PC-9 (cell line): ENCODE data around the gene SPDYE4. TPM values are rescaled to one million over a fixed set of nuclear protein-coding genes. Genes with fewer than 3 reads are reported as not detected.

Experiments used
- BruUV-seq: library from RNA; stranded (reverse); fragments of 400-500 nt; replicated peaks from 2 replicates; lab custom pipeline; 2021; lab: Mats Ljungman, UMichigan
- CTCF ChIA-PET: fragments of 300-600 bp; sonication (Branson Sonifier 250); formaldehyde crosslinking; loops from one replicate; lab custom pipeline; 2022; ENCODE audit warnings: antibody characterized with exemption; lab: Charles Lee
- POLR2A ChIA-PET: fragments of 300-600 bp; sonication (Branson Sonifier 250); formaldehyde crosslinking; loops from one replicate; lab custom pipeline; 2022; ENCODE audit warnings: antibody characterized with exemption; ENCODE audit not compliant: unreplicated experiment; lab: Charles Lee
- DNase-seq, 2 experiments: peaks; one replicate each; pipeline versions ENCODE4 v3.0.0 to v3.0.0-alpha.2; 2015 to 2022; ENCODE audit warnings: mixed read lengths in 1 of 2
- H2AFZ ChIP-seq: fragments of 200-600 bp; sonication (generic); 2 replicates; pipeline ENCODE4 v1.8.1; 2017; ENCODE audit warnings: antibody characterized with exemption
- H3F3A ChIP-seq: fragments of 200-600 bp; sonication (generic); 2 replicates; pipeline ENCODE4 v1.8.1; 2017; ENCODE audit warnings: antibody characterized with exemption, mild to moderate bottlenecking, low read depth; ENCODE audit not compliant: insufficient read depth
- H3K27ac ChIP-seq: fragments of 200-600 bp; sonication (generic); 2 replicates; pipeline ENCODE4 v1.6.1; 2016; ENCODE audit warnings: mixed run types
- H3K27me3 ChIP-seq: fragments of 200-600 bp; sonication (generic); 2 replicates; pipeline ENCODE4 v1.6.1; 2016; ENCODE audit warnings: low read depth, mixed run types; ENCODE audit not compliant: insufficient read depth
- H3K36me3 ChIP-seq: fragments of 200-600 bp; sonication (generic); 2 replicates; pipeline ENCODE4 v1.6.1; 2016; ENCODE audit warnings: low read depth, mixed run types
- H3K4me1 ChIP-seq: fragments of 200-600 bp; sonication (generic); replicated peaks from 2 replicates; pipeline ENCODE4 v1.6.1; 2016; ENCODE audit warnings: mixed run types; ENCODE audit not compliant: insufficient read depth
- H3K4me2 ChIP-seq: fragments of 200-600 bp; sonication (generic); 2 replicates; pipeline ENCODE4 v1.6.1; 2017; ENCODE audit warnings: mixed run types
- H3K4me3 ChIP-seq: fragments of 200-600 bp; sonication (generic); 2 replicates; pipeline ENCODE4 v1.6.1; 2016; ENCODE audit warnings: mixed run types
- H3K79me2 ChIP-seq: fragments of 200-600 bp; sonication (generic); 2 replicates; pipeline ENCODE4 v1.6.1; 2017; ENCODE audit warnings: low read depth, mixed run types
- H3K9me2 ChIP-seq: fragments of 200-600 bp; sonication (generic); 2 replicates; pipeline ENCODE4 v1.8.1; 2017; ENCODE audit warnings: mild to moderate bottlenecking; ENCODE audit not compliant: insufficient read depth
- H3K9me3 ChIP-seq: fragments of 200-600 bp; sonication (generic); 2 replicates; pipeline ENCODE4 v1.8.1; 2016; ENCODE audit warnings: low read depth; ENCODE audit not compliant: insufficient read depth
- H4K20me1 ChIP-seq: fragments of 200-600 bp; sonication (generic); 2 replicates; pipeline ENCODE4 v1.8.1; 2017; ENCODE audit not compliant: insufficient read depth
- CTCF ChIP-seq: fragments of 200-600 bp; sonication (generic); conservative IDR thresholded peaks from 2 replicates; pipeline ENCODE4 v1.6.1; 2017; ENCODE audit warnings: mixed run types, antibody characterized with exemption, mild to moderate bottlenecking, moderate library complexity
- EZH2 ChIP-seq: fragments of 200-600 bp; sonication (generic); IDR thresholded peaks from 2 replicates; pipeline ENCODE4 v1.8.0; 2017; ENCODE audit warnings: antibody characterized with exemption, low read depth
- intact Hi-C: fragments of 100-400 bp; cut with micrococcal nuclease; formaldehyde crosslinking; loops from one replicate; pipeline ENCODE4 v1.10.0; 2022; ENCODE audit not compliant: unreplicated experiment
- total RNA-seq: library from RNA; stranded (reverse); gene quantifications from 2 replicates; pipeline ENCODE4 v1.2.3, GENCODE V29; 2021

SPDYE4 gene
- total RNA-seq, 1 experiment from 2014 or later: not detected

GRCh38 chr17:8719291-8720246 is 38.8 kb downstream of the SPDYE4 start:
- TF ChIP-seq EZH2: no peak
- no peak for TF ChIP-seq CTCF
- no peak for DNase-seq
- Histone ChIP-seq H3K4me1 (no peaks in the 10 kb centered on the region), H3K27me3 (peaks cover 36% of the 10 kb centered on the region), H3K27ac (no peak overlapping the region), H3K79me2 (no peaks in the 10 kb centered on the region), H3K4me3 (no peak overlapping the region), H3K4me2 (no peak overlapping the region), H3K36me3 (no peaks in the 10 kb centered on the region), H2AFZ (no peak overlapping the region), H3K9me2 (no peaks in the 10 kb centered on the region), H4K20me1 (no peaks in the 10 kb centered on the region), H3F3A (no peaks in the 10 kb centered on the region), H3K9me3 (no peaks in the 10 kb centered on the region)
- ChIA-PET CTCF (no interaction called here), POLR2A (no interaction called here)
- intact Hi-C loops: no loop called here
- no TSS peak for BruUV-seq

GRCh38 chr17:8718001-8718563 is 40.3 kb downstream of the SPDYE4 start:
- no peaks in the 10 kb centered on the region for H3K9me3 ChIP-seq
- no peak for TF ChIP-seq CTCF
- TF ChIP-seq EZH2: no peak
- no TSS peak for BruUV-seq
- DNase-seq: no peak
- no peaks in the 10 kb centered on the region for H3K36me3 ChIP-seq
- ChIA-PET CTCF (interaction anchor here (0.6 kb wide), 1 partner anchor 655 kb away, joined by 14 read pairs; no protein-coding TSS in a partner anchor), POLR2A (no interaction called here)
- no peaks in the 10 kb centered on the region for H3K4me1 ChIP-seq
- no peaks in the 10 kb centered on the region for H3K9me2 ChIP-seq
- H4K20me1 ChIP-seq: no peaks in the 10 kb centered on the region
- intact Hi-C loops: no loop called here
- no peaks in the 10 kb centered on the region for H3K79me2 ChIP-seq
- H2AFZ ChIP-seq: no peak overlapping the region
- no peak overlapping the region for H3K4me3 ChIP-seq
- H3K27me3 ChIP-seq: peaks cover 31% of the 10 kb centered on the region
- H3F3A ChIP-seq: no peaks in the 10 kb centered on the region
- H3K4me2 ChIP-seq: no peak overlapping the region
- no peak overlapping the region for H3K27ac ChIP-seq

GRCh38 chr17:8713878-8714277 is 44.5 kb downstream of the SPDYE4 start:
- CTCF ChIA-PET: no interaction called here
- no peaks in the 10 kb centered on the region for H4K20me1 ChIP-seq
- no peak overlapping the region for H3K4me2 ChIP-seq
- H3K27me3 ChIP-seq: peaks cover 36% of the 10 kb centered on the region
- H2AFZ ChIP-seq: no peak overlapping the region
- intact Hi-C loops: no loop called here
- DNase-seq: no peak
- BruUV-seq: no TSS peak
- H3K9me3 ChIP-seq: no peaks in the 10 kb centered on the region
- POLR2A ChIA-PET: no interaction called here
- H3K9me2 ChIP-seq: no peaks in the 10 kb centered on the region
- TF ChIP-seq EZH2 (no peak), CTCF (no peak)
- no peaks in the 10 kb centered on the region for H3K79me2 ChIP-seq
- no peak overlapping the region for H3K27ac ChIP-seq
- no peaks in the 10 kb centered on the region for H3K36me3 ChIP-seq
- H3F3A ChIP-seq: no peaks in the 10 kb centered on the region
- H3K4me1 ChIP-seq: no peaks in the 10 kb centered on the region
- H3K4me3 ChIP-seq: no peak overlapping the region
